GM19438 (cell line): ENCODE measurements around the gene PLXNB1.

Experiments used
- ATAC-seq: cut with Tn5 transposase; IDR thresholded peaks from one replicate; pipeline ENCODE4 v1.9.1; 2021; ENCODE audit warnings: low read depth; ENCODE audit not compliant: unreplicated experiment

PLXNB1 gene

GRCh38 chr3:48422272-48422671, 7.6 kb downstream of the PLXNB1 start:
- no peak for ATAC-seq

GRCh38 chr3:48420561-48420960, 9.3 kb downstream of the PLXNB1 start:
- no peak for ATAC-seq

- no peak for ATAC-seq
Observed at GRCh38 chr3:48419597-48419996, 10.3 kb downstream of the PLXNB1 start.

GRCh38 chr3:48419149-48419548, 10.7 kb downstream of the PLXNB1 start:
- no peak for ATAC-seq

- no peak for ATAC-seq
Observed at GRCh38 chr3:48418651-48419050, 11.2 kb downstream of the PLXNB1 start.

GRCh38 chr3:48418140-48418539, 11.7 kb downstream of the PLXNB1 start:
- ATAC-seq = no peak

- no peak for ATAC-seq
Observed at GRCh38 chr3:48417529-48418108, 12.3 kb downstream of the PLXNB1 start.

GRCh38 chr3:48416546-48416945, 13.3 kb downstream of the PLXNB1 start:
- no peak for ATAC-seq

- ATAC-seq = no peak
Observed at GRCh38 chr3:48416091-48416505, 13.8 kb downstream of the PLXNB1 start.

- no peak for ATAC-seq
Observed at GRCh38 chr3:48415251-48415953, 14.5 kb downstream of the PLXNB1 start.

- ATAC-seq = no peak
Observed at GRCh38 chr3:48414376-48415250, 15.3 kb downstream of the PLXNB1 start.

- ATAC-seq = no peak
Observed at GRCh38 chr3:48413611-48414010, 16.3 kb downstream of the PLXNB1 start.

GRCh38 chr3:48413086-48413485, 16.8 kb downstream of the PLXNB1 start:
- ATAC-seq = no peak

- ATAC-seq = no peak
Observed at GRCh38 chr3:48412375-48413001, 17.4 kb downstream of the PLXNB1 start.

GRCh38 chr3:48411606-48412374, 18.1 kb downstream of the PLXNB1 start:
- ATAC-seq = no peak

- ATAC-seq = no peak
Observed at GRCh38 chr3:48411041-48411588, 18.8 kb downstream of the PLXNB1 start.

GRCh38 chr3:48410205-48411040, 19.5 kb downstream of the PLXNB1 start:
- ATAC-seq = no peak

GRCh38 chr3:48409291-48410201, 20.3 kb downstream of the PLXNB1 start:
- ATAC-seq = no peak
